HG03064 (cell line): ENCODE data around the gene NRSN2.
"Not testable (repeated sequence)": the region's sequence is repeated elsewhere in the genome, so short reads cannot be mapped to it uniquely, and the experiment has no call there.

Experiments
- ATAC-seq: cut with Tn5 transposase; IDR thresholded peaks from one replicate; pipeline ENCODE4 v1.9.1; 2021; ENCODE audit warnings: low read depth; ENCODE audit not compliant: unreplicated experiment

NRSN2 gene

GRCh38 chr20:372543-373082 is 25.7 kb downstream of the NRSN2 start:
- not testable (repeated sequence) for ATAC-seq

- no peak for ATAC-seq
These were observed 26.4 kb downstream of the NRSN2 start for GRCh38 chr20:373171-373890.

GRCh38 chr20:375265-375889 is 28.5 kb downstream of the NRSN2 start:
- ATAC-seq: no peak

DNA sequence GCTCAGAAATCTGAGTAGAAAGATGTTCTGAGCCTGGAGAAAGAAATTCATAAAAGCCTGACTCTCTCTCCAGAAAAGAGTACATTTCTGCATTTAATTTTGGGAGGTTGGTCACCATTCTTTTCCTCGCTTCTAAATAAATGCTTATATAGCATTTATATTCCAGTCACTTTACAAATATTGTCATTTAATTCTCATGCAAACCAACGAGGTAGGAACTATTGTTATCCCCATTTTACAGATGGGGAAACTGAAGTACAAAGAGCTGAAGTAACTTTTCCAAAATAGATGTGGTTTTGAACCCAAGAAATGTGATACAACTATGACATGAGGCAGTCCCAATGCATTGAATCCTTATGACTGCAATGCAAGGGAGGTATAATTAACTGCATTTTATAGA is 29.2 kb downstream of the NRSN2 start:
- no peak for ATAC-seq

DNA sequence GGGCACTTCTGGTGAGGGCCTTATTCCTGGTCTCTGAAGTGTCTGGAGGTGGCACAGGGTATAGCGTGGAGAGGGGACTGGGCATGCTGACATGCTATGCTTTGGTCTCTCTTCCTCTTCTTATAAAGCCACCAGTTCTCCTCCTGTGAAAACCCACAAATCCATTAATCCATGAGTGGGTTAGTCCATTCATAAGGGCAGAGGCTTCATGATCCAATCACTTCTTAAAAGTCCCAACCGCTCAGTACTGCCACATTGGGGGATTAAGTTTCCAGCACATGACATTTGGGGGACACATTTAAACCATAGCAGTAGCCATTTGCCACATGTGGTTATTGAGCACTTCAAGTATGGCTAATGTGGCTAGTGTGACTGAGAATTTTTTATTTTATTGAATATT is 29.8 kb downstream of the NRSN2 start:
- ATAC-seq: no peak

DNA sequence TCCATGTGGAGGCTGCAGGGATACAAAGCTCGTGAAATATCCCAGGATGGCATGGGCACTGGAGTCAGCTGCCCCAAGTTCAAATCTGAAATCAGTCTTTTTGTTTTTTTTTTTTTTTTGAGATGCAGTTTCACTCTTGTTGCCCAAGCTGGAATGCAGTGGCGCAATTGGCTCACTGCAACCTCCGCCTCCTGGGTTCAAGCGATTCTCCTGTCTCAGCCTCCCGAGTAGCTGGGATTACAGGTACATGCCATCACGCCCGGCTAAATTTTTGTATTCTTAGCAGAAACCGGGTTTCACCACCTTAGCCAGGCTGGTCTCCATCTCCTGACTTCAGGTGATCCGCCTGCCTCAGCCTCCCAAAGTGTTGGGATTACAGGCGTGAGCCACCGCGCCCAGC is 30.7 kb downstream of the NRSN2 start:
- ATAC-seq: not testable (repeated sequence)

- ATAC-seq: no peak
These were observed 32.0 kb downstream of the NRSN2 start for GRCh38 chr20:378961-379336.

DNA sequence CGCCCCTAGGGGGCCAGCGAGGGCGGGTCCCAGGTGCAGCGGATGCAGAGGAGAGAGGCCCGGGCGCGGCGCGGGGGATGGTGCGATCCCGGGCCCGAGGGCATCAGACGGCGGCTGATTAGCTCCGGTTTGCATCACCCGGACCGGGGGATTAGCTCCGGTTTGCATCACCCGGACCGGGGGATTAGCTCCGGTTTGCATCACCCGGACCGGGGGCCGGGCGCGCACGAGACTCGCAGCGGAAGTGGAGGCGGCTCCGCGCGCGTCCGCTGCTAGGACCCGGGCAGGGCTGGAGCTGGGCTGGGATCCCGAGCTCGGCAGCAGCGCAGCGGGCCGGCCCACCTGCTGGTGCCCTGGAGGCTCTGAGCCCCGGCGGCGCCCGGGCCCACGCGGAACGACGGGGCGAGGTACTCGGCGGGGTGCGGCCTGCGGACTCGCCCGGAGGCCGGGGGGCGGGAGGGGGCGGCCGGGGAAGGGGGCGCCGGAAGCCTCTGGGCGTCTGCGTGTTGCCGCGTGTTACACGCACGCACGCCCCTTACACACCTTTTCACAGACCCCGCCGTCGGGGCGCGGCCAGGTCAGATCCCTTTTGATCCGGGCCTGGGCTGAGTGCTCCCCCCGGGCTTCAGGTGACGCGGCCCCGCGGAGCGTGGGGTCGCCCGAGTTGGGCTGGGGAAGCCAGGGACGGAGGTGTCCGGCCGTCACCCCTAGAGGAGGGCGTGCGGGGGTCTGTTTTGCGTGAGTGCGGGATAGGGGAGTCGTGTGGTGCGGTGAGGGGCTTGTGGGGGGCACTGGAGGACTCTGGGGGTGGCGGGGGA is 34.1 kb downstream of the NRSN2 start:
- ATAC-seq: peak; percentile 46

DNA sequence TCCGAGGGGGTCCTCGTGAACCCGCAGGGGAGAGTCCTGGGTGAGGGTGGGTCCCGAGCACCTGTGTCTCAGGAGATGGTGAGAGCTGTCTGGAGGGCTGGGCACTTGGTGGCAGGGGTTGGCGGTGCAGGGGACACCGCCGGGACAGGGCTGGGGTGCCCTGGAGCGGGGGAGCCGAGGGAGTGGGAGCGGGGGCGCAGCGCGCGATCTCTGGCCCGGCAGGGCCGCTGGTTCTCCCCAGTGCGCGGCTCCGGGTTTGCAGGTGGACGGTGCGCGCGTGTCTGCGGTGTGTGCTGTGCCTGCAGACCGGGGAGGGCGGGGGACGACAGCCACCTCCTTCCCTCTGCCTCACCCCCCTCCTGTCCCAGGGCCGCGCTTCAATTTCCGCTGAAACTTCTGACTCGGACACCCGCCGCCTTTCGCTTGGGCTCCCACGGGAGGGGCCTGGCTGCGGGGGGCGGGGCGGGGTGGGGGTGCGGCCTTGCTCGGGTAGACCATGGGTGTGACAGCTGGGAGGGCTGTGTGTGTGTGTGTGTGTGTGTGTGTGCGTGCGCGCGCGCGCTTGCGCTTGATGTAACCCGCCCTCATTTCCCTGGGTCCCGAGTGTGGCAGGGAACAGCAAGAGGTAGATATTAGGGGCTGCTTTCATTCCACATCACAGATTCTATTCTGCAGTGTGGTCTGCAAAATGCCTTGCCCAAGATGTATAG is 34.8 kb downstream of the NRSN2 start:
- ATAC-seq: peak; percentile 52

DNA sequence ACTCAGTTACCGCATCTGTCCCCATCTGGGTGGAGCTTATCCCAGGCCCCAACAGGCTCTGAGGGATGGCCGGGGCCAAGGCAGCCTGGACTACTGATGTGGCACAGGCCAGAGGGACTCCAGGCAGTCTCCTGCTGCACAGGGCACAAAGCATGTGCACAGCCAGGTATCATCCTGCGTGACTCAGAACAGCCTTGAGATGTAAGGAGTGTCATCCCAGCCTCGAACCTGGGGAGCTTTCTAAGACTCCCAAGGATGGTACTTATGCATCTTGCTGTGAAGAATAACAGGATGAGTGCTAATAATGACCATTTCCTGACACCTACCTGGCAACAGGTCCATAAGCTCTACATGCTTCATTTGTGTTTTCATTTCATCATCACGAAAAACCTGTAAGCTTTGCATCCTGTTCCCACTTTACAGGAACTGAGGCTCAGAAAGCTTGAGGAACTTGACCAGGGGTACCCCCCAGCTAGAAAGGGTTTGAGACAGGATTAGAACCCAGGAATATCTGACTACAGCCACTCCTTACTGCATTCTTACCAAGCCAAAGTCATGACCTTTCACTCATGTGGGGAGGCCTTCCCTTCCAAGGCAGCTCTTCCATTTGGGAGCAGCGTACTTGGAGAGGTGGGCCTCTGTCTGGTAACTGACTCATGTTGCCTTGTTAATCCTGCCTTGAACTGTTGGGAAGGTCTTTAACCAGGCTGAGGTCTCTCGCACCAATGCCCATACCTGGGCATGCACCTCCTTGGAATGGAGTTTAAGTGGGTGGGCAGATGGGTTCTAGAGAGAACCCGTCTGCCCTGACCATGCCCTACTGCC is 35.6 kb downstream of the NRSN2 start:
- ATAC-seq: no peak

- ATAC-seq: no peak
These were observed 37.0 kb downstream of the NRSN2 start for GRCh38 chr20:383889-384288.

- ATAC-seq: no peak
These were observed 37.8 kb downstream of the NRSN2 start for GRCh38 chr20:384723-385122.

DNA sequence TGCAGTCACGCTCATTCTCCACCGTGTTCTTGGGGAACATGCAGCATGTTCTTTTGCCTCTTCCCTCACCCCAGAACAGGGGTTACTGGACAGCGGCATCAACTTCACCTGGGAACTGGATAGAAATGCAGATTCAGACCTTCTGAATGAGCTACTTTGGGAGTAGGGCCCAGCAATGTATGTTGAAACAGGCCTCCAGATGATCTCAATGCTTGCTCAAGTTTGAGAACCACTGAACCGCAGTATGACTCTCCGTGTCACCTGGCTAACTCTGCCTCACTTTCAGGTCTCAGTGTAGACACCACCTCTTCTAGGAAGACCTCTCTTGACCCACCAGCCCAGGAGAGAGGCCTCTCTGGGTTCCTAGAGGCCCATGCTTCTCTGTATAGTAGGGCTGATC is 38.5 kb downstream of the NRSN2 start:
- no peak for ATAC-seq

- ATAC-seq: not testable (repeated sequence)
These were observed 39.7 kb downstream of the NRSN2 start for GRCh38 chr20:386634-387033.

GRCh38 chr20:387520-387919 is 40.6 kb downstream of the NRSN2 start:
- ATAC-seq: no peak

DNA sequence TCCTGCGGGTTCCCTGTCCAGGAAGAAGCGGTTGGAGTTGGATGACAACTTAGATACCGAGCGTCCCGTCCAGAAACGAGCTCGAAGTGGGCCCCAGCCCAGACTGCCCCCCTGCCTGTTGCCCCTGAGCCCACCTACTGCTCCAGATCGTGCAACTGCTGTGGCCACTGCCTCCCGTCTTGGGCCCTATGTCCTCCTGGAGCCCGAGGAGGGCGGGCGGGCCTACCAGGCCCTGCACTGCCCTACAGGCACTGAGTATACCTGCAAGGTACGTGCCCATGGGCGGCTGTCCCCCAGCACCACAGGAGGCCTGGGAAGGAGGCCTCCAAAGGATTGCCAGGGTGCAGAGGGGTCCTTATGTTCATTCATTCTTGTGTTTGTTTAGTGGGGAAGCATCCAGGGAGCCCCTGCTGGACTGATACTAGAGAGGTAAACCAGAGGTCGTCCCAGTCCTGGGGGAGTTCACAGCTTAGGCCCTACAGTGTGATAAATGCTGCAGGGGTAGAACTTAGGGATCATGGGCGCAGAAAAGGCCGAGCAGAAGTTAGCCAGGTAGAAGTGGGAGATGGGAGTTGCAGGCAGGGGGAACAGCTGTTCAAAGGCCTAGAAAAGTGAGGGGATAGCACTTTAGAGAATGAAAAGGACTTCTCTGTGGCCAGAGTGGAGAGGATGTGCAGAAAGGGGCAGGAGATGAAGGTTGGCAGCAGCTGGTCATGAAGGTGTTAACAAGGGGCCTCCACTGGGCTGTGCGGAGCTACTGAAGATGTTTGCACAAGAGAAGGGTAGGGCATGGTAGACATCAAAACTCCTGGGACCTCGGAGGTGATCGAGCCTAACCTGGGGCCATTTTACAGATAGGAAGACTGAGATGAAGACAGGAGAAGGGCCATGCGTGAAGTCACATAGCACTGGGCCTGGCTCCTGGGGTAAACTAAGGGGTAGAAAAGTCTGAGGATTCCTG is 41.4 kb downstream of the NRSN2 start:
- ATAC-seq: no peak

DNA sequence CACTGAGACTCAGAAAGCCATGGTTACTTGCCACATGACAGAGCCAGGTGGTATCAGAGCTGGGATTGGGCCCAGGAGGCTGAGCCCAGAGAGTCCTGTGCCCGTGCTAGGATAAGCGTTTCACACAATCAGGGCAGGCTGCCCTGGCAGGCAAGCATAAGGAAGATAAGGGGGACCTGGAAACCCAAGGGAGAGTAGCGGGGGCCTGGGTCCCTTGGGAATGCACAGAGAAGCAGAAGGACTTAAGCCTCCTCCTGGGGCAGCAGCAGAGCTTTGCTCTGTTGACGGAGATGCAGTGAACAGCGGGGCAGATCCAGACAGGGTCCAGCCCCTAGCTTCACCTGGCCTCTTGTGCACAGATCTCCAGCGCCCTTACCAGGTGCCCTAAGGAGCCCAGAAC is 42.3 kb downstream of the NRSN2 start:
- no peak for ATAC-seq

- no peak for ATAC-seq
These were observed 44.3 kb downstream of the NRSN2 start for GRCh38 chr20:391041-391711.
